ENCODE data around the gene PRRT3. TPM values are rescaled to one million over a fixed set of nuclear protein-coding genes. Genes with fewer than 3 reads are reported as not detected.

The PRRT3 gene
- total and polyA plus RNA-seq, 2 of the 13 experiments (the other 11 are each of a cell fraction or from before 2014, with no cell fraction given) = 0.22 to 0.44 TPM

DNA sequence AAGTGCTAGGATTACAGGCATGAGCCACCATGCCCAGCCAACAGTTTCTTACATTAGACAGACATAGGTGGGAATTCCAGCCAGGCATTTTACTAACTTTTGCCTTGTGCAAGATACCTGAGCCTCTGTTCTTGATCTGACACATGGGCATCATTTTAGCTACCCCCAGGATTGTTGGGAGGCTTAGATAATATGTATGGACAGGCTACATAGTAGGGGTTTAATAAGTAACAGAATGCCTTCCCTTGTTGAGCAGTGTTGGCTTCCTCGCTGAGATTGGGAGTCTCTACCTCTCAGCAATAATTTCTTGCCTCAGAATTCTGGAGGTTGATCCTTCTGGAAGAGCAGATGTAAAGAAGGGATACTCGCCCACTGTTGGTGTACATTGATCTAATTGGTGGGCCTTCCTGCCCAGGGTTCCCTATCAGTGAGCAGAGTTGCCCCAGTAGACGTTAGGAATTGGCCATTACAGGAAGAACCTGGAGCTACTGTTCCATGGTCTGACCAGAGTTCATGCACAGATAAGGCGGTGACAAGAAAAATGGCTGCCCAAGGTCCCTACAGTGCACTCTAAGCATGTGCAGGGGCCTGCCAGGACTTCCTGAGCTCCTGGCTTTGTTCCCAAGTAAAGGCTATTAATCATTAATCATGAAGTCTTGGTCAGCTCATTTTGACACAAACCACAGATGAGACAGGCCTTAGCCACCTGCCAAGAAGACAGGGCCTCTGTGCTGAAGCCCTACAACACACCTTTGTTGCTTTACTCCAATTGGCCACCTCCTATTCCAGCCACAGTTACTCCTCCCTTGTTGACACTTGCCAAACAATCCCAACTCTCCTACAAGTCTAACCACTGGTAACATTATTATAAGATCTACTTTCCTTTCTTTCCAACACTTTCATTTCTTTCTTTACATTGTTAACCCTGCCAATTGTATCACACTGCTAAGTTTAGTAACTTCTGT, 54.5 kb downstream of the PRRT3 start:
- H3K9ac ChIP-seq (ENCODE audit: insufficient read depth, low read depth, low read length) = peak overlapping the region; percentile 85
- peaks cover 79% of the 10 kb centered on the region for H3K4me1 ChIP-seq (ENCODE audit: insufficient read depth, low read length)
- ChIA-PET CTCF (ENCODE audit: low intra/inter-chr PET ratio, low total read pairs) (interaction anchor here (1.3 kb wide), 1 partner anchor 50 kb away, joined by 3 read pairs; no protein-coding TSS in a partner anchor), POLR2A (interaction anchor here (0.7 to 9.3 kb wide), 19 partner anchors 8 to 351 kb away, joined by 3 to 298 read pairs (median 4); partner anchors contain the start of genes ARPC4, CIDEC, CRELD1 and IL17RC)
- peak overlapping the region; percentile 100 for H3K27ac ChIP-seq (ENCODE audit: extremely low read length, insufficient read depth, low read length)
- in situ Hi-C loops (cut with HindIII; ENCODE audit: extremely low pct_ligation_motif_present, low pct_unique_long_range_greater_than_20kb) (loop anchor here (5.0 kb wide), 1 partner anchor 35 kb away; no protein-coding TSS in a partner anchor), intact Hi-C loops (cut with micrococcal nuclease; ENCODE audit: unreplicated experiment) (loop anchor here (2.0 to 5.0 kb wide), 2 partner anchors 17 to 35 kb away; partner anchors contain the start of gene CRELD1)
- ATAC-seq (peak; percentile 80), DNase-seq (ENCODE audit: low spot score) (peak; percentile 98), FAIRE-seq (peak; percentile 100)
- TSS peak; percentile 75 for BruUV-seq (replicated peaks)
- H4K20me1 ChIP-seq (ENCODE audit: insufficient read depth, low read length) = no peaks in the 10 kb centered on the region
- peaks cover 5% of the 10 kb centered on the region for H3K79me2 ChIP-seq (ENCODE audit: insufficient read depth, low read length)
- no peak overlapping the region for H2AFZ ChIP-seq (ENCODE audit: low read length)
- H3K4me2 ChIP-seq (ENCODE audit: low read depth, low read length) = peak overlapping the region; percentile 98
- 0% methylated on average over 4 of the region's 4 CpGs for WGBS (ENCODE audit: low lambda C conversion rate)
- peaks cover 1 to 6% of the 10 kb centered on the region in 2 experiments; a peak in 4 of 5 replicates for H3K36me3 ChIP-seq (replicated peaks in 1 of 2; ENCODE audit: control insufficient read depth in 1 of 2, insufficient read depth in 2 of 2, low read length in 2 of 2)
- H3K4me3 ChIP-seq (replicated peaks in 1 of 3; ENCODE audit: insufficient read depth in 1 of 3, low read depth in 2 of 3, low read length in 3 of 3) = peak overlapping the region in 2 of 3 experiments; percentile 34 to 67; a peak in 3 of 6 replicates
- no peaks in the 10 kb centered on the region for H3K9me3 ChIP-seq (ENCODE audit: low read length)
- no peaks in the 10 kb centered on the region; a peak in 1 of 5 replicates for H3K27me3 ChIP-seq (ENCODE audit: control insufficient read depth in 1 of 2, insufficient read depth in 2 of 2, low read length in 2 of 2)
- 0 out of 2 replicates have a peak, but pooled peaks have one; percentile 30 for TF ChIP-seq PPARG (CRISPR knock-in tag; conservative IDR thresholded peaks at IDR 0.05)
- peak; percentile 21; the same call in 1 of the 2 replicates for TF ChIP-seq ZNF746 (CRISPR knock-in tag; IDR thresholded peaks at IDR 0.05)
- TF ChIP-seq, protein P1, sequence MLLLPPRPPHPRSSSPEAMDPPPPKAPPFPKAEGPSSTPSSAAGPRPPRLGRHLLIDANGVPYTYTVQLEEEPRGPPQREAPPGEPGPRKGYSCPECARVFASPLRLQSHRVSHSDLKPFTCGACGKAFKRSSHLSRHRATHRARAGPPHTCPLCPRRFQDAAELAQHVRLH (CRISPR knock-in tag; IDR thresholded peaks at IDR 0.05; ENCODE audit: borderline replicate concordance, low read depth) = peak; percentile 63; the same call in 1 of the 2 replicates
- peak; percentile 36; the same call in 1 of the 2 replicates for TF ChIP-seq ZNF362 (CRISPR knock-in tag; IDR thresholded peaks at IDR 0.05; ENCODE audit: borderline replicate concordance)
- TF ChIP-seq FOXP1 (IDR thresholded peaks at IDR 0.05) = no peak
- 0 out of 2 replicates have a peak, but pooled peaks have one; percentile 30 for TF ChIP-seq FOXP1 (CRISPR knock-in tag; IDR thresholded peaks at IDR 0.05)
- peak; percentile 12; the same call in 1 of the 2 replicates for TF ChIP-seq KLF12 (CRISPR knock-in tag; IDR thresholded peaks at IDR 0.05; ENCODE audit: borderline replicate concordance)
- TF ChIP-seq HNF4A (CRISPR knock-in tag; IDR thresholded peaks at IDR 0.05) = peak; percentile 72
- TF ChIP-seq GFI1 (CRISPR knock-in tag; IDR thresholded peaks at IDR 0.05; ENCODE audit: borderline replicate concordance) = peak; percentile 67
- peak; percentile 69; the same call in 1 of the 2 replicates for TF ChIP-seq NCOA1 (CRISPR knock-in tag; IDR thresholded peaks at IDR 0.05)
- peak; percentile 53 for TF ChIP-seq ERF (CRISPR knock-in tag; IDR thresholded peaks at IDR 0.05)
- peak; percentile 36; the same call in 1 of the 2 replicates for TF ChIP-seq MNT (IDR thresholded peaks at IDR 0.05)
- 0 out of 2 replicates have a peak, but pooled peaks have one; percentile 27 for TF ChIP-seq ZNF510 (CRISPR knock-in tag; IDR thresholded peaks at IDR 0.05; ENCODE audit: low read depth)
- peak; percentile 58 for TF ChIP-seq TAF1 (CRISPR knock-in tag; IDR thresholded peaks at IDR 0.05)
- TF ChIP-seq ZSCAN29 (CRISPR knock-in tag; conservative IDR thresholded peaks at IDR 0.05) = 0 out of 2 replicates have a peak, but pooled peaks have one; percentile 36
- no peak for TF ChIP-seq AKAP8 (CRISPR knock-in tag; IDR thresholded peaks at IDR 0.05)
- TF ChIP-seq SNRNP70 (IDR thresholded peaks at IDR 0.05; ENCODE audit: low read depth, low read length) = no peak
- no peak; the same call in 1 of the 2 replicates for TF ChIP-seq ZNF331 (CRISPR knock-in tag; IDR thresholded peaks at IDR 0.05)
- TF ChIP-seq ZNF264 (CRISPR knock-in tag; IDR thresholded peaks at IDR 0.05) = 0 out of 2 replicates have a peak, but pooled peaks have one; percentile 16
- TF ChIP-seq MIER3 (CRISPR knock-in tag; IDR thresholded peaks at IDR 0.05; ENCODE audit: borderline replicate concordance) = peak; percentile 60; the same call in 1 of the 2 replicates
- no peak for TF ChIP-seq ZMYM2 (CRISPR knock-in tag; IDR thresholded peaks at IDR 0.05)
- peak; percentile 47 for TF ChIP-seq PHF5A (CRISPR knock-in tag; IDR thresholded peaks at IDR 0.05; ENCODE audit: low read depth, unreplicated experiment)

Measured in HepG2 (cell line).